NK-92 (cell line): ENCODE data around the gene OR2B6.
"Not testable (repeated sequence)": the region's sequence is repeated elsewhere in the genome, so short reads cannot be mapped to it uniquely, and the experiment has no call there.

ENCODE experiments used
- DNase-seq: peaks from one replicate; lab custom pipeline; 2025; ENCODE audit not compliant: unreplicated experiment; lab: John Stamatoyannopoulos, UW

OR2B6 gene

DNA sequence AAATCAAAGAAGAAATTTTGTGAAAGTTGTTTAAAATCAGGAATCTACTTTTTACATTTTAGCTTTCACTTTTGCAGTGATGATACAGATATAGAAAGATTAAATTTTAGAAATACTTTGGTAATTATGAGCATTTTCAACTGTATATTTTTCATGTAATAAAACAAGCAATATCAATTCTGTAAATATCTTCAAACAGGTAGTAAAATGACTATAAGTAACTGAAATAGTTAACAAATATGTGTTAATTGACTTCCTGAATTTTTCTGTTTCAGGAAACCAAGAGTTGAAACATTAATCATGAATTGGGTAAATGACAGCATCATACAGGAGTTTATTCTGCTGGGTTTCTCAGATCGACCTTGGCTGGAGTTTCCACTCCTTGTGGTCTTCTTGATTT lies at the start of gene OR2B6:
TSS of gene OR2B6 (plus strand) at position 301 of the 400 bp plus-strand sequence. CDS start at position 301, 0 bp downstream.
- DNase-seq: no peak

DNA sequence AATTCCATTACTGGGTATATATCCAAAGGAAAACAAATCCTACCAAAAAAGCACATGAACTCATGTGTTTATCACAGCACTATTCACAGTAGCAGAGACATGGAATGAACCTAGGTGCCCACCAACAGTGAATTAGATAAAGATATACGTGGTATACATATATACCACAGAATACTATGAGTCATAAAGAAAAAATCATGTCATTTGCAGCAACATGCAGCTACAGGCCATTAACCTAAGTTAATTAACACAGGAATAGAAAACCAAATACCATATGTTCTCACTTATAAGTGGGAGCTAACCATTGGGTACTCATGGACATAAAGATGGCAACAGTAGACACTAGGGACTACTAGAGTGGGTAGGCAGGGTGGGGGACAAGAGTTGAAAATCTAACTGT lies 49.0 kb upstream of the OR2B6 start:
- DNase-seq: no peak

DNA sequence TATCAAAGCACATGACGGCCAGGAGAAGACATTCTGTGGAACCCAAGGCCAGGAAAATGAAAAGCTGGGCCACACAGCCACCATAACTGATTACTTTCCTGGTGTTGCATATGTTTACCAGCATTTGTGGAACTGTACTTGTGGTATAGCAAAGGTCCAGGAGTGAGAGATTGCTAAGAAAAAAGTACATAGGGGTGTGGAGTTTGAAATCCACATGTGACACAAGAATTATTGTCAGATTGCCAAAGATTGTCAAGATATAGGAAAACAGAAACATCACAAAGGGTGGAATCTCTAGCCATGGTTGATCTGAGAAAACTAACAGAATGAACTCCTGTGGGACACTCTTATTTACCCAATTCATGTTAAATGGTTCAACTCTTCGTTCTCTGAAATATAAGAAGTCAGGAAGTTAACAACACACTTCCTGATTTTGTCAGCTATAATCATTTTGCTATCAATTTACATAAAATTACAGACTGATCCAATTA lies 45.0 kb upstream of the OR2B6 start, which contains the start of gene OR2B2:
TSS of gene OR2B2 (minus strand) at position 441 of the 491 bp plus-strand sequence. CDS start at position 364, 77 bp downstream.
- no peak for DNase-seq

GRCh38 chr6:27922949-27923348 lies 34.1 kb upstream of the OR2B6 start:
- DNase-seq: no peak

GRCh38 chr6:27924179-27924578 lies 32.9 kb upstream of the OR2B6 start:
- no peak for DNase-seq

DNA sequence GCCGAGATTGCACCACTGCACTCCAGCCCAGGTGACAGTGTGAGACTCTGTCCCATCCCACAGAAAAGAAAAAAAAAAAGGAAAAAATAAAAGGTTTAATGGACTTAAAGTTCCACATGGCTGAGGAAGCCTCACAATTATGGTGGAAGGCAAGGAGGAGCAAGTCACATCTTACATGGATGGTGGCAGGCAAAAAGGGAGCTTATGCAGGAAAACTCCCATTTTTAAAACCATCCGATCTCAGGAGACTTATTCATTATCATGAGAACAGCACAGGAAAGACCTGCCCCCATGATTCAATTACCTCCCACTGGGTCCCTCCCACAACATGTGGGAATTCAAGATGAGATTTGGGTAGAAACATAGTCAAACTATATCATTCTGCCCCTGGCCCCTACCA lies 29.0 kb upstream of the OR2B6 start:
- DNase-seq: not testable (repeated sequence)

- not testable (repeated sequence) for DNase-seq
Observed at GRCh38 chr6:27929930-27930329, 27.1 kb upstream of the OR2B6 start.

- no peak for DNase-seq
Observed at GRCh38 chr6:27931209-27931608, 25.8 kb upstream of the OR2B6 start.

DNA sequence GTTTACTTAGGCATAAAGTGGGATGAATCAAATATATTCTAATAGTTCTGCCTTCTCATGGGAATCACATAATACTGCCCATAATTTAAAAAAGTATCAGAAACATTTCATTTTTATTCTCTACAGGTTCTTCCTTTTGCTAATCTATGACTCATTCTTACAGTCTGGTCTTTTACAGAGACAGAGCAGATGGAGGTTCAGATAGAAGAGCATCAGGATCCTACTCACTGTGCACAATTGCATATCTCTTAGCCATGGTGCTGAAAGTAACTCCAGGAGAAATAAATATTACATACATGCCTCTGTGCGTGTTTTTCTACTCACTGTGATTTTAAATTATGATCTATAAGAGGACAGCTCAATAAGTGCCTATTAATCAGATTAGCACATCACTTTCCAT lies 16.3 kb upstream of the OR2B6 start:
- no peak for DNase-seq

DNA sequence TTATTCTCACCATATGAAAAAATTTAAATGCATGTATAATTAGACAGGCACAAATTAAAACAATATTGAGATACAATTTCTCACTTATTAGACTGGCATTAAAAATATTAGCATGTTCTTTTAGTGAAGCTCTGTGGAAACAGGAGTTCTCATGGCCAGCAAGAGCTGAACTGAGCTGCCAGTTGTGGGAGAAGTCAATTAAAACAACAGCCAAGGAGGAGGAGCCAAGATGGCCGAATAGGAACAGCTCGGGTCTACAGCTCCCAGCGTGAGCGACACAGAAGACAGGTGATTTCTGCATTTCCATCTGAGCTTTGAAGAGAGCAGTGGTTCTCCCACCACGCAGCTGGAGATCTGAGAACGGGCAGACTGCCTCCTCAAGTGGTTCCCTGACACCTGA lies 14.0 kb upstream of the OR2B6 start:
- DNase-seq: not testable (repeated sequence)

DNA sequence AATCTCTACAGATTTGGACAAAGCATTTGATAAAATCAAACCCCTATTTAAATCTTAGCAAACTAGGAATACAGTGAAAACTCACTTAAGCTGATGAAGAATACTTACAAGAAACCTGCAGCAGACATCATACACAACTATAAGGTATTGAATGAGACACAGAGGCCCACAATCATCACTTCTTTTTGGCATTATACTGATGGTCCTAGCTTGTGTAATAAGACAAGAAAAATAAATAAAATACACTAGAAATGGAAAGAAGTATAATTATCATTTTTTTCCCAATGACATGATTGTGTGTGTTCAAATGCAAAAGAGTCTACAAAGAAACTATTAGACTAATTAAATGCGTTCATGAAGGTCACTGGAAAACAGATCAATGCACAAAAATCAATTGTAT lies 8.8 kb upstream of the OR2B6 start:
- DNase-seq: no peak

- DNase-seq: no peak
Observed at GRCh38 chr6:27951040-27951439, 6.0 kb upstream of the OR2B6 start.

- no peak for DNase-seq
Observed at GRCh38 chr6:27957516-27957915, 475 bp downstream of the OR2B6 start.

- DNase-seq: no peak
Observed at GRCh38 chr6:27962506-27962905, 5.5 kb downstream of the OR2B6 start.

- DNase-seq: no peak
Observed at GRCh38 chr6:27966044-27966443, 9.0 kb downstream of the OR2B6 start.

DNA sequence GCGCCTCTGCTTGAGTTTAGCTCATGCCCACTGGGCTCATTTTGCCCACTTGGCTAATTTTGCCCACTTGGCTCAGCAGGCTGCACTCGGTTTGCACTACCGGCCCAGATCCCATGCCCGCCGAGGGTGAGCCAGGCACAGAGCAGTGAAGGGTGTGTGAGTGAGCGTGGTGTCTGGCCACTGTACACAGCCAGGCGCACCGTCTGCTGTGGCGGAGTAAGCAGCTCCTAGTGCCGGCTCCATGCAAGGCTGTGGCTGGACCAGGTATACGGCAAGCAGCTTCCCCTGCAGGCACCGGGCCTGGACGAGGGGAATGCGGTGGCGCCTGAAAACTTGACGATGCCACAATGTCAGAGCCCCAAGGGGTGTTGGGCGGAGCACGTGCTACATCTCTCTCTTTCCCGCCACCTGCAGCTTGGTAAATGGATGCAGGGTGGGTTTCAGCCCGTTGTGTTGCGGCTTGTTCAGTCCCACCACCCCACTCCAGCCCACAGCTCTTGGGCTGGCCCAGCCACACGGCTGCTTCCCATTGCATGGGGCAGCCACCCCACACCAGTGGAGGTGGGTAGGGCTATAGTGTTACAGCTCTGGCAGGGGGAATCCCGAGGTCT lies 9.9 kb downstream of the OR2B6 start:
- DNase-seq: no peak

GRCh38 chr6:27970444-27970843 lies 13.4 kb downstream of the OR2B6 start:
- DNase-seq: no peak

DNA sequence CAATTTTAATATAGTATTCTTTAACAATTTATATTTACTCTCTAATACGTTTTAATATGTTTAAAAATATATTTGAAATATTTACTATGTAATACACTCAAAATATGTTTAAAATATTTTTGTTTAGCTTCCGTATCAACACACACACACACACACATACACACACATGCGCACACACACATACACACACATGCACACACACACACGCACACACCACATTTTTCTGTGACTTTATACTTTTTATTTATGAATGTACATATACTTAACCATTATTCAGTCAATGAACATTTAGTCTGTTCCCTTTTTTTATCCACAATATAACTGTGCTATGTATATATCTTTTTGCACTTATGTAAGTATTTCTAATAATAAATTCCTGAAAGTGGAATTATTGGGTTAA lies 15.7 kb downstream of the OR2B6 start:
- no peak for DNase-seq

DNA sequence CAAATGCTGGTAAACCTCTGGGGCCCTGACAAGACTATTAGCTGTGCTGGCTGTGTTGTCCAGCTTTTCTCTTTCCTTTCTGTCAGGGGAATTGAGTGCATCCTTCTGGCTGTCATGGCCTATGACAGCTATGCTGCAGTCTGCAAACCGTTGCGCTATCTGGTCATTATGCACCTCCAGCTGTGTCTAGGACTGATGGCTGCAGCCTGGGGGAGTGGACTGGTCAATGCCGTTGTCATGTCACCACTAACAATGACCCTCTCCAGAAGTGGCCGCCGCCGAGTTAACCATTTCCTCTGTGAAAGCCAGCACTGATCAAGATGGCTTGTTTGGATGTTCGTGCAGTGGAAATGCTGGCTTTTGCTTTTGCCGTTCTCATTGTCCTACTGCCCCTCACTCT lies 20.3 kb downstream of the OR2B6 start:
- no peak for DNase-seq

DNA sequence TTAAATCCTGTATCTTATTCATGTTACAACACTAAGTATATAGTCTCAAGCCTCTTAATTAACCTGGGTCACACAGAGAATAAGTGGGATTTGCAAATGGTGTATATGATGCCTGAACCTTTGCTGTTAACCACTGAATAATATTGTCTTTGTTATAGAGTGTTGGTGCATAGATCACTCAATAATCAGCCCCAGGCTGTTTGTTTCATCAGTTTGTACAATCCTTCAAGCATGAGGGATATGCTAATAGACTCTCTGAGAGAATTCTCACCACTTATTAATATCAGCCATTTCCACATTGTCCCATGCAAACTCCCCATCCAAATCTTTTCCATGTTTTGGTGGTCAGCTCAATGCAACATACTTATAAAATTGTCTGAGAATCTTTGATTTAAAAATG lies 21.7 kb downstream of the OR2B6 start:
- no peak for DNase-seq

DNA sequence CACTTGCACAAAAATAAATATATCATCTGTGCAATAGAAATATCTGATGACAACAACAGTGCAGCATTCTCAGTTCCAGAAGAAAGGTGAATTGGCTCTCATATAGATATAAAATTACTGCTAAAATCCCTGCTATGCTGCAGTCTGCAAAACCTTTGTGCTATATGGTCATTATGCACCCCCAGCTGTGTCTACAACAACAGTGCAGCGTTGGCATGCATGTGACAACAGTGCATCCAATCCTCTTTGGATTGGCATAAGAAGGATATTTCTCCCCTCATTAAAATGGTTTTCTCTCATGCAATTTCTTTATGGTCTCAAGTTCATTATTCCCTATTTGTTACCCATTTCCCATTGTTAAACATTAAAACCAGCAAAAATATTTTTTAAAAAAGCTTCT lies 23.1 kb downstream of the OR2B6 start:
- DNase-seq: no peak

DNA sequence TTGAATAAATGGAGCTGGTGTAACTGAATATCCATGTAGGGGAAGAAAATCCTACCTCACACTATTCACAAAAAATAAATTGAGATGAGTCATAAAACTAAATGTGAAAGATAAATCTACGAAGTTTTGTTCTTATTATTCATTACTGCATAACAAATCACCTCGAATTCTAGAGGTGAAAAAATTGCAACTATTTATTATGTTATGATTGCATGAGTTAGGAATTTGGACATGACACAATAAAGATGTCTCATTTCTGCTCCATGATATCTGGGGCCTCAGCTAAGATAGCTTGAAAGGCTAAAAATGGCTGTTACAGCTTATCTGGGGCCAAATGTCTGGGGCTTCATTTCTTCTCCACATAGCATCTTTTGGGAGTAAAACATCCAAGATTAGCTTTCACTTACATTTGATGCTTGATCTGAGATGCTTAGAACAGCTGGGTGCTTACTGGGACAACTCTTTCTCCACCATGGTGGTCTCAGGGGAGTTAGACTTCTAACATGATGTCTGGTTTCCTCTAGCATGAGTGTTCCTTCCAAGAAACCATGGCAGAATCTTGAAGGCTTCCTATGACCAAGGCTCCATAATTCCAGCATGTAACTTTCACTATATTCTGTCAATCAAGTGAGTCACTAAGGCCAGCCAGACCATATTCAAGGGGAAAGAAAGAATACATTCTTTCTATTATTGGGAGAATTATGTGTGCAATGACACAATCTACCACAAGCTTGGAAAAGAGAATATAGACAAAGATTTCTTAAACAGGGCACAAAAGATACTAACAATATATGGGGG lies 30.1 kb downstream of the OR2B6 start:
- no peak for DNase-seq
